SK-N-SH treated with all-trans-retinoic acid at 6 μM for 48 hours (cell line): ENCODE data around the gene TACO1.

Source experiments
- ARNTL ChIP-seq: fragments of 450-650 bp; formaldehyde crosslinking; IDR thresholded peaks from 2 replicates; pipeline ENCODE4 v1.5.0; 2020; ENCODE audit warnings: low read depth, mild to moderate bottlenecking, moderate library complexity, borderline replicate concordance
- CREB5 ChIP-seq: fragments of 250-450 bp; sonication (Bioruptor Pico); IDR thresholded peaks from 2 replicates; pipeline ENCODE4 v1.5.1; 2020; ENCODE audit warnings: low read depth, mild to moderate bottlenecking, moderate library complexity
- ESRRG ChIP-seq: fragments of 250-450 bp; sonication (Bioruptor Pico); IDR thresholded peaks from 2 replicates; pipeline ENCODE4 v1.6.1; 2021; ENCODE audit warnings: mild to moderate bottlenecking
- ISL1 ChIP-seq: fragments of 250-450 bp; sonication (Bioruptor Pico); IDR thresholded peaks from 2 replicates; pipeline ENCODE4 v2.1.2; 2022; ENCODE audit warnings: mild to moderate bottlenecking, moderate library complexity
- RARB ChIP-seq: fragments of 250-450 bp; sonication (Bioruptor Pico); IDR thresholded peaks from 2 replicates; pipeline ENCODE4 v1.8.0; 2021; ENCODE audit warnings: mild to moderate bottlenecking, moderate library complexity
- SNAI2 ChIP-seq: fragments of 250-450 bp; sonication (Bioruptor Pico); IDR thresholded peaks from 2 replicates; pipeline ENCODE4 v1.5.0; 2020; ENCODE audit warnings: mild to moderate bottlenecking, moderate library complexity
- TCF4 ChIP-seq: fragments of 250-450 bp; sonication (Bioruptor Pico); IDR thresholded peaks from 2 replicates; pipeline ENCODE4 v1.8.0; 2021; ENCODE audit warnings: mild to moderate bottlenecking, moderate library complexity, borderline replicate concordance
- TSHZ2 ChIP-seq: fragments of 250-450 bp; sonication (Bioruptor Pico); IDR thresholded peaks from 2 replicates; pipeline ENCODE4 v1.5.0; 2020; ENCODE audit warnings: mild to moderate bottlenecking, moderate library complexity
- ZFP30 ChIP-seq: fragments of 450-650 bp; formaldehyde crosslinking; IDR thresholded peaks from 2 replicates; pipeline ENCODE4 v1.5.0; 2022; ENCODE audit warnings: mild to moderate bottlenecking, moderate library complexity
- ZNF70 ChIP-seq: fragments of 450-650 bp; formaldehyde crosslinking; IDR thresholded peaks from 2 replicates; pipeline ENCODE4 v1.5.0; 2020; ENCODE audit warnings: mild to moderate bottlenecking, moderate library complexity
- ZNF8 ChIP-seq: fragments of 450-650 bp; formaldehyde crosslinking; IDR thresholded peaks from 2 replicates; pipeline ENCODE4 v1.5.0; 2020; ENCODE audit warnings: mild to moderate bottlenecking, moderate library complexity

GRCh38 chr17:63647065-63647725 is 46.5 kb downstream of the TACO1 start:
- TF ChIP-seq TSHZ2 (no peak), ESRRG (CRISPR knock-in tag) (no peak), SNAI2 (CRISPR knock-in tag) (no peak), ARNTL (CRISPR knock-in tag) (no peak), TCF4 (CRISPR knock-in tag) (no peak), ZNF8 (no peak), CREB5 (CRISPR knock-in tag) (no peak), ISL1 (CRISPR knock-in tag) (no peak), ZFP30 (CRISPR knock-in tag) (no peak), ZNF70 (no peak), RARB (CRISPR knock-in tag) (no peak)
